ENCODE measurements around the gene RGS7. TPM values are rescaled to one million over a fixed set of nuclear protein-coding genes. Genes with fewer than 3 reads are reported as not detected.

Gene RGS7
- total and polyA plus RNA-seq, 7 experiments from 2014 or later: not detected

- no peak overlapping the region for H3K4me3 Mint-ChIP-seq
- POLR2A ChIA-PET: no interaction called here
- H3K9me3 ChIP-seq (ENCODE audit: control insufficient read depth in 2 of 3, low read length in 3 of 3): no peaks in the 10 kb centered on the region
- DNase-seq (no peak), ATAC-seq (no peak)
- H3K4me1 Mint-ChIP-seq: no peaks in the 10 kb centered on the region
- peaks cover 2 to 35% (median 8%) of the 10 kb centered on the region in 11 donors for H3K9me3 Mint-ChIP-seq
- no peak overlapping the region for H3K27ac Mint-ChIP-seq
- no peaks in the 10 kb centered on the region for H3K27me3 Mint-ChIP-seq
- H3K27me3 ChIP-seq (ENCODE audit: control insufficient read depth in 2 of 2, insufficient read depth in 2 of 2, low read length in 2 of 2): no peaks in the 10 kb centered on the region
- CTCF ChIA-PET: no interaction called here
- intact Hi-C loops (cut with micrococcal nuclease): no loop called here
- no peak overlapping the region for H3K4me3 ChIP-seq (ENCODE audit: low read length)
- H3K27ac ChIP-seq (ENCODE audit: low read depth, low read length): no peak overlapping the region
- no peaks in the 10 kb centered on the region for H3K4me1 ChIP-seq (ENCODE audit: control insufficient read depth in 2 of 2, insufficient read depth in 2 of 2, low read length in 2 of 2)
- no peaks in the 10 kb centered on the region for H3K36me3 ChIP-seq (ENCODE audit: control insufficient read depth in 2 of 3, insufficient read depth in 3 of 3, low read length in 3 of 3)
- no peaks in the 10 kb centered on the region for H3K36me3 Mint-ChIP-seq
Measured at GRCh38 chr1:240928265-240928664, 428.7 kb downstream of the RGS7 start.

- ChIA-PET CTCF (no interaction called here), POLR2A (no interaction called here)
- Mint-ChIP-seq H3K4me3 (no peak overlapping the region), H3K9me3 (peaks cover 2 to 35% (median 9%) of the 10 kb centered on the region in 11 donors), H3K27ac (no peak overlapping the region), H3K4me1 (no peaks in the 10 kb centered on the region), H3K27me3 (no peaks in the 10 kb centered on the region), H3K36me3 (no peaks in the 10 kb centered on the region)
- Histone ChIP-seq H3K4me1 (ENCODE audit: control insufficient read depth in 2 of 2, insufficient read depth in 2 of 2, low read length in 2 of 2) (no peaks in the 10 kb centered on the region), H3K4me3 (ENCODE audit: low read length) (no peak overlapping the region), H3K27ac (ENCODE audit: low read depth, low read length) (no peak overlapping the region), H3K36me3 (ENCODE audit: control insufficient read depth in 2 of 3, insufficient read depth in 3 of 3, low read length in 3 of 3) (no peaks in the 10 kb centered on the region), H3K27me3 (ENCODE audit: control insufficient read depth in 2 of 2, insufficient read depth in 2 of 2, low read length in 2 of 2) (no peaks in the 10 kb centered on the region), H3K9me3 (ENCODE audit: control insufficient read depth in 2 of 3, low read length in 3 of 3) (no peaks in the 10 kb centered on the region)
- intact Hi-C loops (cut with micrococcal nuclease): no loop called here
- ATAC-seq (no peak), DNase-seq (no peak)
Measured at GRCh38 chr1:240927821-240928220, 429.2 kb downstream of the RGS7 start.

- Histone ChIP-seq H3K27me3 (ENCODE audit: control insufficient read depth in 2 of 2, insufficient read depth in 2 of 2, low read length in 2 of 2) (no peaks in the 10 kb centered on the region), H3K27ac (ENCODE audit: low read depth, low read length) (no peak overlapping the region), H3K9me3 (ENCODE audit: control insufficient read depth in 2 of 3, low read length in 3 of 3) (no peaks in the 10 kb centered on the region), H3K4me3 (ENCODE audit: low read length) (no peak overlapping the region), H3K4me1 (ENCODE audit: control insufficient read depth in 2 of 2, insufficient read depth in 2 of 2, low read length in 2 of 2) (no peaks in the 10 kb centered on the region), H3K36me3 (ENCODE audit: control insufficient read depth in 2 of 3, insufficient read depth in 3 of 3, low read length in 3 of 3) (no peaks in the 10 kb centered on the region)
- Mint-ChIP-seq H3K27me3 (no peaks in the 10 kb centered on the region), H3K4me3 (no peak overlapping the region), H3K9me3 (peaks cover 1 to 43% (median 10%) of the 10 kb centered on the region in 11 donors), H3K36me3 (no peaks in the 10 kb centered on the region), H3K27ac (no peak overlapping the region), H3K4me1 (no peaks in the 10 kb centered on the region)
- no peak for ATAC-seq
- intact Hi-C loops (cut with micrococcal nuclease): no loop called here
- POLR2A ChIA-PET: no interaction called here
- DNase-seq: no peak
- CTCF ChIA-PET: no interaction called here
Measured at GRCh38 chr1:240925273-240925672, 431.7 kb downstream of the RGS7 start.

GRCh38 chr1:240917976-240918375, 439.0 kb downstream of the RGS7 start:
- DNase-seq (no peak), ATAC-seq (no peak)
- no peak overlapping the region for H3K27ac ChIP-seq (ENCODE audit: low read depth, low read length)
- no peaks in the 10 kb centered on the region for H3K9me3 ChIP-seq (ENCODE audit: control insufficient read depth in 2 of 3, low read length in 3 of 3)
- Mint-ChIP-seq H3K36me3 (no peaks in the 10 kb centered on the region), H3K4me3 (no peak overlapping the region), H3K9me3 (peaks cover 0 to 28% (median 7%) of the 10 kb centered on the region in 11 donors), H3K27me3 (no peaks in the 10 kb centered on the region), H3K4me1 (no peaks in the 10 kb centered on the region), H3K27ac (no peak overlapping the region)
- intact Hi-C loops (cut with micrococcal nuclease): no loop called here
- no peaks in the 10 kb centered on the region for H3K27me3 ChIP-seq (ENCODE audit: control insufficient read depth in 2 of 2, insufficient read depth in 2 of 2, low read length in 2 of 2)
- H3K4me3 ChIP-seq (ENCODE audit: low read length): no peak overlapping the region
- no peaks in the 10 kb centered on the region for H3K36me3 ChIP-seq (ENCODE audit: control insufficient read depth in 2 of 3, insufficient read depth in 3 of 3, low read length in 3 of 3)
- ChIA-PET POLR2A (no interaction called here), CTCF (no interaction called here)
- H3K4me1 ChIP-seq (ENCODE audit: control insufficient read depth in 2 of 2, insufficient read depth in 2 of 2, low read length in 2 of 2): no peaks in the 10 kb centered on the region

- no peak overlapping the region for H3K4me3 ChIP-seq (ENCODE audit: low read length)
- H3K27me3 Mint-ChIP-seq: peaks cover 0 to 5% (median 0%) of the 10 kb centered on the region in 5 donors
- H3K36me3 ChIP-seq (ENCODE audit: control insufficient read depth in 2 of 3, insufficient read depth in 3 of 3, low read length in 3 of 3): no peaks in the 10 kb centered on the region
- H3K9me3 Mint-ChIP-seq: peaks cover 0 to 20% (median 3%) of the 10 kb centered on the region in 11 donors
- H3K36me3 Mint-ChIP-seq: no peaks in the 10 kb centered on the region
- ATAC-seq: no peak
- ChIA-PET POLR2A (no interaction called here), CTCF (no interaction called here)
- H3K27ac Mint-ChIP-seq: no peak overlapping the region
- no peak overlapping the region for H3K27ac ChIP-seq (ENCODE audit: low read depth, low read length)
- H3K9me3 ChIP-seq (ENCODE audit: control insufficient read depth in 2 of 3, low read length in 3 of 3): no peaks in the 10 kb centered on the region
- H3K4me1 Mint-ChIP-seq: peaks cover 0 to 6% (median 0%) of the 10 kb centered on the region in 7 donors
- H3K4me3 Mint-ChIP-seq: no peak overlapping the region
- no peak for DNase-seq
- no peaks in the 10 kb centered on the region for H3K27me3 ChIP-seq (ENCODE audit: control insufficient read depth in 2 of 2, insufficient read depth in 2 of 2, low read length in 2 of 2)
- intact Hi-C loops (cut with micrococcal nuclease): no loop called here
- no peaks in the 10 kb centered on the region for H3K4me1 ChIP-seq (ENCODE audit: control insufficient read depth in 2 of 2, insufficient read depth in 2 of 2, low read length in 2 of 2)
Measured at GRCh38 chr1:240914506-240914905, 442.5 kb downstream of the RGS7 start.

- no peak overlapping the region for H3K27ac Mint-ChIP-seq
- no peak overlapping the region for H3K4me3 Mint-ChIP-seq
- POLR2A ChIA-PET: no interaction called here
- H3K4me1 Mint-ChIP-seq: peaks cover 0 to 6% (median 0%) of the 10 kb centered on the region in 7 donors
- CTCF ChIA-PET: no interaction called here
- H3K4me1 ChIP-seq (ENCODE audit: control insufficient read depth in 2 of 2, insufficient read depth in 2 of 2, low read length in 2 of 2): no peaks in the 10 kb centered on the region
- DNase-seq (no peak), ATAC-seq (no peak)
- H3K9me3 Mint-ChIP-seq: peaks cover 0 to 14% (median 3%) of the 10 kb centered on the region in 11 donors
- H3K27me3 Mint-ChIP-seq: peaks cover 0 to 5% (median 0%) of the 10 kb centered on the region in 5 donors
- H3K27ac ChIP-seq (ENCODE audit: low read depth, low read length): no peak overlapping the region
- H3K36me3 ChIP-seq (ENCODE audit: control insufficient read depth in 2 of 3, insufficient read depth in 3 of 3, low read length in 3 of 3): no peaks in the 10 kb centered on the region
- no peaks in the 10 kb centered on the region for H3K36me3 Mint-ChIP-seq
- no peaks in the 10 kb centered on the region for H3K9me3 ChIP-seq (ENCODE audit: control insufficient read depth in 2 of 3, low read length in 3 of 3)
- H3K4me3 ChIP-seq (ENCODE audit: low read length): no peak overlapping the region
- no peaks in the 10 kb centered on the region for H3K27me3 ChIP-seq (ENCODE audit: control insufficient read depth in 2 of 2, insufficient read depth in 2 of 2, low read length in 2 of 2)
- intact Hi-C loops (cut with micrococcal nuclease): no loop called here
Measured at GRCh38 chr1:240912821-240913220, 444.2 kb downstream of the RGS7 start.

GRCh38 chr1:240909701-240910457, 447.1 kb downstream of the RGS7 start:
- Mint-ChIP-seq H3K4me3 (no peak overlapping the region), H3K9me3 (peaks cover 0 to 7% (median 0%) of the 10 kb centered on the region in 11 donors), H3K27me3 (peaks cover 0 to 5% (median 0%) of the 10 kb centered on the region in 5 donors), H3K27ac (no peak overlapping the region), H3K4me1 (peaks cover 0 to 6% (median 0%) of the 10 kb centered on the region in 7 donors), H3K36me3 (no peaks in the 10 kb centered on the region)
- H3K27ac ChIP-seq (ENCODE audit: low read depth, low read length): no peak overlapping the region
- no peak overlapping the region for H3K4me3 ChIP-seq (ENCODE audit: low read length)
- intact Hi-C loops (cut with micrococcal nuclease): no loop called here
- DNase-seq (no peak), ATAC-seq (no peak)
- ChIA-PET CTCF (no interaction called here), POLR2A (no interaction called here)
- no peaks in the 10 kb centered on the region for H3K9me3 ChIP-seq (ENCODE audit: control insufficient read depth in 2 of 3, low read length in 3 of 3)
- no peaks in the 10 kb centered on the region for H3K4me1 ChIP-seq (ENCODE audit: control insufficient read depth in 2 of 2, insufficient read depth in 2 of 2, low read length in 2 of 2)
- no peaks in the 10 kb centered on the region for H3K36me3 ChIP-seq (ENCODE audit: control insufficient read depth in 2 of 3, insufficient read depth in 3 of 3, low read length in 3 of 3)
- H3K27me3 ChIP-seq (ENCODE audit: control insufficient read depth in 2 of 2, insufficient read depth in 2 of 2, low read length in 2 of 2): no peaks in the 10 kb centered on the region

Measured in naive thymus-derived CD4-positive, alpha-beta T cell (primary cell).